GM19328 (cell line): Measurements from ENCODE around the gene SLMAP.

Experiments
- ATAC-seq: cut with Tn5 transposase; IDR thresholded peaks from one replicate; pipeline ENCODE4 v1.9.1; 2021; ENCODE audit warnings: mild to moderate bottlenecking, moderate library complexity; ENCODE audit not compliant: unreplicated experiment

The SLMAP gene

DNA sequence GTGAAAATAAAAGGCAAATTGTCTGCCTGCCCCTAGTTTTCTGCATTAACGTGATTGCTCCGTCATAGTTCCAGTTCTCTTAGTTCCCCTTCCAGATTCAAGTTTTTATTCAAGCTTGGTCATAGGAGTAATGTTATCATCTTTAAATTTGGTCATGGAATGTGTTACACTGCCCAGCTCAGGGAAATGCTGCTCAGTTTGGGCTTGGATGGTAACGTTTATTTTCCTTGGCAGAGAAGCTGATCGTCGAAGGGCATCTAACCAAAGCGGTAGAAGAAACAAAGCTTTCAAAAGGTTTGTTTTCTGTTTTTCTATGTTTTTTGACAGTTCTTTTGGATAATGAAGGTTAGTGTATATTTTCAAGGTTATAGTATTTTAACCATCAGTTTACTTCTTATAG lies 133.7 kb downstream of the SLMAP start:
- ATAC-seq = no peak

DNA sequence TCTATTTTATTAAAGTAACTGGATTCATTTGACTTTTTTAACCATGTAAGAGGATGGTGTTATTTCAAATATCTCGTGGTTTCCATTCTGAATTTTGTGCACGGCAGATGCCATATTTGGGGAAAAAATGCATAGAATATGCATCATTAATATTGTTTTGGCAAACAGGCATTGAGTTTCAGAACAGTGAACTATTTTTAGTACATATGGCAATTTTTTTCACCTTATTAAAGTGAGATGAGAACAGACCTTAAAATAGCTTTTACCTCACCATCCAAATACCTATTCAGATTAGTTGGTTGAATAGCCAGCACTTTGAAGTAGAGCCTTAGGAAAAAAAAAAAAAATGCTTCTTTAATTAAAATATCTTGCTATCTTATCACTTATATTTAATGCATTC lies 134.8 kb downstream of the SLMAP start:
- ATAC-seq = no peak

DNA sequence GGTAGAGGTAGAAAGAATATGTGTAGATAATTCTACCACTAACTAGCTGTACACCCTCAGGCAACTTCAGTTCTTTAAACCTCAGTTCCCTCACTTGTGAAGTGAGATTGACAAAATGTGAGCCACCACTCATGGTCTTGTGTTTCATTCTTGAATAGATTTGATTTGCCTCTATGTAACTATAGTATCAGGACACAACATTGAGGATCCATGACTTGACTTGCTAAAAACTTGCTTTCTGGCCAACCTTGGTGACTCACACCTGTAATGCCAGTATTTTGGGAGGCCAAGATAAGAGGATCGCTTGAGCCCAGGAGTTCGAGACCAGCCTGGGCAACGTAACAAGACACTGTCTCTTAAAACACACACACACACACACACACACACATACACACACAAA lies 136.3 kb downstream of the SLMAP start:
- no peak for ATAC-seq

DNA sequence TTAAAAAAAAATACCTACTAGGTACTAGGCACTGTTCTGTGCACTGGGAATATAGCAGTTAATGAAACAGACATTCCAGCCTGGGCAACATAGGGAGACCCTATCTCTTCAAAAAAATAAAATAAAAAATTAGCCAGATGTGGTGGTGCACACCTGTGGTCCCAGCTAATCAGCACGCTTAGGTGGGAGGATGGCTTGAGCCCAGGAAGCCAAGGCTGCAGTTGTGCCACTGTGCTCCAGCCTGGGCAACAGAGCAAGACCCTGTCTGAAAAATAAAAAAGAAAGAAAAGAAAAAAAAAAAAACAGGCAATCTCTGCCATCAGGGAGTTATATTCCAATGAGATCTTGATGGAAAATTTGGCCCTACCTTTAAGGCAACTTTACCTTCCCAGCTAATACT lies 137.0 kb downstream of the SLMAP start:
- no peak for ATAC-seq

DNA sequence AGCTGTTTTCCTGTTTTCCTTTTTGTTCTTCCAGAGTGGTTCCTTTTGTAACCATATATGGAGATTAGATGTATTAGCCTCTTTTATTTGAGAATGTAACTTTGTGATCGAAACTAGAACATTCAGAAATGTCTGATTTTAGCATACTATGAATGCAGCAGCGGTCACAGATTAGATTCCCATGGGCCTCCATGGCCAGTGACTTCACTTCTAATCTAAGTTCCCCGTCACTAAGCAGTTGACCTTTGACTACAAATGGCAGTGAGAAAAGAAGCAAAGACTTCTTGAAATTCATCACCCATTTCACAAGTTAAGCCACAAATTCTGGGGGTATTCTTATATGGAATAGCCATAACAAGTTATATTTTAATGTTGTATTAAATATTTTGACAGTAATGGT lies 137.6 kb downstream of the SLMAP start:
- no peak for ATAC-seq

DNA sequence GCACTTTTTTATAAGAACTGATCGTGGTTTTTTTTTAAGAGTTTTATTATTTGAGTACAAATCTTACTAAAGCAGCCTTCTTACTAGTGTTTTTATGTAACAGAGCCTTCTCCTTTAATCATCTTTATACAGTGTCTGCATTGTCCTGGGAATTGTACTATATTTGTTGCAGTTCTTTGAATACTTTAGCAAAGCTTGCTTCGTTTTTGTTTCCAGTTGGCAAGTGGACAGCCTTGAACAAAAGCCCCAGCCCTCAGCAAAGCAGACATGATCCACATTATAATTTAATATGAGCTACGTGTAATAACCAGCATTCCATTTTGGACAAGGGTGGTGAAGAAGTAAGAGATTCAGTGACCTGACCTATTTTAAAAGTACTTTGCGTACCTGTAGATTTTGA lies 139.9 kb downstream of the SLMAP start:
- no peak for ATAC-seq

DNA sequence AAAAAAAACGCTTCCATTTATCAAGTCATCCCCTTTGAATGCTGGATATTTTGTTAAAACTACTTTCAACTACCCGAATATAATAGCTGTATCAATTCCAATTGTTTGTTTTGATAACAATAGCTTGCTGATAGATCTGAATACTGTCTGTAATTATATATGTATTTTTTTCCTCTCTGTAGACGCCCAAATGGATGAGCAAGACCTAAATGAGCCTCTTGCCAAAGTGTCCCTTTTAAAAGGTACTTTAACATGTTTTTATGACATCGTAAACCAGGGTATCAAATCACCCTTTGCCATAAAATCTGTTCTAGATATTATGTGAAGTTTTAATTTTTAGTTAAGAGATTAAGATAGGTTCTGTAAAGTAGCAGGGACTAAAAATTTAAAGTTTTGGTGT lies 140.6 kb downstream of the SLMAP start:
- ATAC-seq = no peak

DNA sequence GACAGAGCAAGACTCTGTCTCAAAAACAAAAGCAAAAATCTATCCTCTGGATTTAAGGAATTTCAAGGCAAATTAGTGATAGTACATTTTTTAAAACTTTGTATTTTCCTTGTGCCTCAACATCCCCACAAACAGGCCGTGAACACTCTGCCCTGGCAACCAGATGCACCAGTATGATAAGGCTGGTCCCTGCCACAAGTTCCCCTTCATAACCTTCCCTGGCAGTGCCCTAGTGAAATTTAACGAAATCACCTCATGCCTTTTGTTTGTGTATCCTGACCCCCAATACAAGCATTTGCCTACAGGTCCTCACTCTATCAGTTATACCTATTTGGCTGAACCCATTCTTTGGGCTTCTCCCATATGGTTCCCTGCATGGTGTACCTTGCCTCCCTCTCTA lies 144.7 kb downstream of the SLMAP start:
- no peak for ATAC-seq

DNA sequence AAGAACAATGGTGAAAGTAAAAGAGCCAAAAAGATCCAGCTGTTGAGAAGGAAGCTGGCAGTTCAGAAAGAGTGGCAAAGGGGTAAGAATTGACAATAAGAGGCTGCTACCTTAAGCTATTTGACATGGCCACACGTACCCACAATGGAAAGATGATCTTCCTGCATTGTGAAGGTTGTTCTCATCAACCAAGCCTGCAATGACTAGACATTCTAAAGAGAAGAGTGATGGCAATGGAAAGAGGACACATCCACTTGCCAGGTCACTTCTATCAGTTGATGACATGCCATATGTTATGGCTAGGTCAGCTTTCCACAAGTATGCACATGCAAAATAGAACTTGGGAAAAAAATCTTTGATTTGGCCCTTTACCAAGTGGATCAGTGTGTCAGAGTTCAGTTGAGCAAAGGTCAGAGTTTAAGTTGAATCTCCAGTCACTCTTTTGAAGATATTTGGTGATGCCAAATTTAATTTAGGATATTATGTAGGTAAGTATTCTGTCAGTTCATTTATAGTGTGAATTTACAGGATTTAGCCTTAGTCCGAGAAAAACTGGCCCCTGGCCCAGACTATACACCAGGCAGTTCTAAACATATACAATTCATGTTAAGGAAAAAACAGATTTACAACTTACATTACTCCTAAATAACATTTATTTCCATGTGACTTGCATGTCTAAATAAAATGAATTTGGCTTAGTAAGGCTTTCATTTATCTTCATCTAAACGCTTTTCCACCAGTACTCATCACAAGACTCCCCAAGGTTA lies 147.2 kb downstream of the SLMAP start:
- no peak for ATAC-seq

DNA sequence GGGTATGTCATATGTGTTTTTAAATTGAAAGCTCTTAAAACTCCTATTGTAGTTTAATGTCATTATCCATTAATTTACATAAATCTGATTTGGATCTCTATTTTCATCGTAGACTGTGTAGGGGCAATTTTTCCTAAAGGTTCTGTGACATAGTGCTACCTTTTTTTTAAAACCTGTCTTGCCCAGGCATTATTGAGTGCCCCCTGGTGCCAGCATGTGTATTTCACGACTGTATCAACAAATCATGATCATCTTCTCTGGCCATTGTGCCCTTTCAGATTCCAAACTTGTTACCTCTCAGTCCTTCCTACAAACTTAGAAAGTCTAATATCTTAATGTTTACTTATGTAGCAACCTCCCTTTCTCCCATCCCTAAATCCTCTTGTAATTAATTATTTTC lies 154.9 kb downstream of the SLMAP start:
- no peak for ATAC-seq

DNA sequence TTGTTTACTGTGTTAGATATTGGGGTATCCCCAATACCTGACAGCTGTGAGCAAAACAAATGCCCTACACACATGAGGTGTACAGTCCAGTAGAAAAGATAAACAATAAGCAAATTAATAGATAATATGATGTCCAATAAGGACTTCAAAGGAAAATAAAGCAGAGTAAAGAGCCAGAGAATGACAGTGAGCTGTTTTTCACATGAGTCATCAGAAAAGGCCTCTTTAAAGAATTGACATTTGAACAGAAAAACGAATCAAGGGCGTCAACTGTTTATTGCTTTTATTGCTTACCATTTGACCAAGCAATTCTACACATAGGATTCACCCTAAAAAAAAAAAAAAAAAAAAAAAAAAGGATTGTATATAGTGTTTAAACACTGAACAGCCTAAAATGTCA lies 155.5 kb downstream of the SLMAP start:
- no peak for ATAC-seq

DNA sequence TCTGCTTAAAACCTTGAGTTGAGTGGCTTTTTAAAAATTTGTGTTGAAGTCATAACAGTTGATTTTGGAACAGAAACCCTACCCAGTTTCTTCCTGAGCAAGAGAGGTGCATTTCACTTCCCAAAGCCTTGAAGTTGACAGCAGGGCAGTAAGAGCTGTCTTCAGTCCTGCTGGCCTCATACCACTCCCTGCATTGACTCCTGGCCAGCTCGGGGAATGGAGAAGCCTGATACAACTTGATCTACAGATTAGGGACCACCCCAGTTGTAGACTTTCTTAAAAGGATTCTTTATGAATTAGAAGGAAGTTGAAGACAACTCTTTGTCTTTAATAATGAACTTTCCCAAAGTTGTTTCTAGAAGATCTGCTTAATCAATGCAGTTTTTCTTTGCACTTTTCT lies 161.5 kb downstream of the SLMAP start:
- ATAC-seq = no peak

DNA sequence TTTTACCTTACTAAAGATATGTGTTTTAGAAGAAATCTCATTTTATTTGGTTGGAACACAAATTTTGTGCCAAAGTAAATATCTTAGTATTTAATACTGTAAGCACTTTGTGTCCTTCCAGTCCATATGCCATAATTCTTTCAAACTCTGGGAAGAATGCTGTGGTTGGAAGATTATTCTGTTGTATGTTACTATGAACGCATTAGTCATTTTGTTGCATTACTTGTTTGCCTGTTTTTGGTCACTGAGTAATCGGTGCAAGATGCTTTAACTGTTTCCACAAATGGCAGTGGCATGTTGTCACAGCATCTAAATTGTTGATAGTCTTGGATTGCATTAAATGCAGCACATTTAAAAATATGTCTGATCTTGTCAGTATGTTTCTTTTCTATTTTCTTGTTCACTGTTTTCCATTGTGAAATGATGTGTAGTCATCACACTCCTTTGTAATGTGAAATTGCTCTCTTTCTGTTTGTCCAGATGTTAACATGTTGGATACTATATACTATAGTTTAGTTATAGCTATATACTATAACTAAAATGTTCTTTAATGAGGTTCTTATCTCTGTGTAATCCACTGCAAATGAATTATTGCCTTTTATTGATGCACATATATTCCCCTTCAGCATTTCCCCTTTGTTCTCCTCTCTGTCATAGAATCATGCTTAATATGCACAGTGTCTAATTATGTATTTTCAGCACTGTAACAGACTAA lies 162.2 kb downstream of the SLMAP start:
- ATAC-seq = no peak

DNA sequence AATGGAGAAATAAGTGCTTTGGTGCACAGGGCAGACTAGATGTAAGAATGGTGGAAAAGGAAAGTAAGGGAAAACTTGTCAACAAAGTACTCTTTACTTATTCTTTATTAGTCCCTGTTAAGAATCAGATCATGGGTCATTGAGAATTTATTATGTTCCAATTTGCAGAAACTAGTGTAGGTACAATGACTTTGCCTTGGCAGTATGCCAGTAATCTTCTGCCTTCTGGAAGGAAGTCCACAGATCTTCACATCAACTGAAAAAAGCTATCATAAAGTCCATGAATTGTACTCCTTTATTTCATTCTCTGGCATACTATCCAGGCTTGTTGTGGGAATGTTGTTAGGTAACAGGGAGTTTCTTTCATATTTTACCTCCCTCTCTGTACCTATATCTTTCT lies 163.9 kb downstream of the SLMAP start:
- ATAC-seq = no peak

DNA sequence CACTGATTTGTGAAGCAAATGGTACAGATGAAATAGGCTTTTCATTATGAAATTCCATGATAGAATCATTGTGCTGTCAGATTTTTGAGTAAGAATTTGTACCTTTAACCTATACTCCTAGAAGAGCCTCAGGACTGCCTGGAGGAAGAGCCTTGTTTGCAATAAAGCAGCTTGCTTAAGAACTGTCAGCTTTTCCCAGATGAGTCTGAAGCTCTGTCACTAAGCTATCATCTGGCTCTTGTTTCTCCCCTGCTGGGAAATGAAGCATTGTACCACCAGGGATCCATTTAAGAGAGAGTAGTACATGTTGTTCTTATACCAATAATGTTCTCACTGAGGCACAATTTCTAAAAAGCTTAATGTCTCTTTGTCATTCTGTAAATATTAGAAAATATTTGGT lies 167.0 kb downstream of the SLMAP start:
- no peak for ATAC-seq

DNA sequence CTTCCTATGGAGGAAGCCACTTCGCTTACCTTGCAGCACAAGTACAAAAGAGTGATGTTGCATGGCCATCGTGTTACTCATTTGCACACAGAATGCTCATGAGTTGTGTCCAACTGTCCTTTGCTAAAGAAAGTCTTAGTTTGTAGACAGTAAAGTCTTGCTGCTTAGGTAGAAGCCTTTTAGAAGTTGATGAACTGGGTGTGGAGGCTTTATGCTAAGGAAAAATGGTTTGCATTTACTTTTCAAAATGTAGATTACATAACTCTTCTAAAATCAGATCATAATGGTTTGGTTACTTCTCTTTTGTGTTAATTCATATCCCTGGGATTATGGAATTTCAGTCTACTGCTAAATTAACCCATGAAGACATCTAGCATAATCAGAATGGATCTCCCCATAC lies 167.6 kb downstream of the SLMAP start:
- ATAC-seq = no peak

DNA sequence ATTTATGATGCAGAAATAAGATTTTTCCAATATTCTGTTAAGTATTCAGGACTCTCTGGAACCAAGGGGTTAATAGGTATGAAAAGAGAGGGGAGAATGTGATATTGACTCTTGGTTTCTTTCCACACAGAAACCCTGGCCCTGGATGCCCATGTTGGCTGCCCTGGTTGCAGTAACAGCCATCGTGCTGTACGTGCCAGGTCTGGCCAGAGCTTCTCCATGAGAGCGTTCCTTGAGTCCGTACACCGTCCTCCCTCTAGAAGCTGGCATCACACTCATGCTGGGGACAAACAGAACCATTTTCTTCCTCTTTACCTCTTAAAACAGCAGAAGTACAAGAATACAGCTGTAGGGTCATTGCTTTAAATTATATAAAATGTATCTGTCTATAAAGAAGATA lies 171.1 kb downstream of the SLMAP start:
- ATAC-seq = no peak

DNA sequence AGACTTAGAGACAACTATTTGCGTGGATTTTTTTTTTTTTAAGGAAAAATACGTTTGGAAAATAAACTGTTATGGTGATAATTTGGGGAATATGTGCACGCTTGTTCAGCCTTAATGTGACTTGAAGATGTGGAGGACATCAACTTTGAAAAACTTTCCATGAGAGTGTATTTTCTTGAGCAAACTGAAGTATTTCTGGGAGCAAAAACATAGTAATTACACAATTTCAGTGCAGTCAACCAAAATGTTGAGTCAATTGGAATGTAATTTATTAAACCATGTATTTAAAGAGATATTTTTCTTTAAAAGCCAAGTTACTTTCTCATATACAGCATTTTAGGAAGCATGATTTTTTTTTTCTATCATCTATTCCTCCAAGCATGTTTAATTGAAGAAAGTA lies 171.8 kb downstream of the SLMAP start:
- no peak for ATAC-seq

DNA sequence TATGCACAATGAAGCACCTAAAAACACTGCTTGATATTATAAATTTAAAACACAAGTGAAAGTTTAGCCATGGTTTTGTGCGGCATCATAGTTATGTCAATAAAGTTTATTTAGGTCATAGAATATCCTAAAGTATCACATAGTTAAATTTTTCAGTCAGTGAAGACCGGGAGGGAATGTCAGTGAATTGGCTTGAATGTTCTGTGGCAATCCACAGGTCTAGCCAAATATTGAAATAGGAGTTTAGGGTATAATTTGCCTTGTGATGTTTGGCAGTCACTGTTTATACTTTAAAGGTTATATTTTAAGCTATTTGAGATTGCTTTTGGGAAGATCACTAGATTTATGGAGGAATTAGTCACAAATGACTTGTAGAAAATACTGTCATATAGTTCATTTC lies 172.4 kb downstream of the SLMAP start:
- no peak for ATAC-seq

DNA sequence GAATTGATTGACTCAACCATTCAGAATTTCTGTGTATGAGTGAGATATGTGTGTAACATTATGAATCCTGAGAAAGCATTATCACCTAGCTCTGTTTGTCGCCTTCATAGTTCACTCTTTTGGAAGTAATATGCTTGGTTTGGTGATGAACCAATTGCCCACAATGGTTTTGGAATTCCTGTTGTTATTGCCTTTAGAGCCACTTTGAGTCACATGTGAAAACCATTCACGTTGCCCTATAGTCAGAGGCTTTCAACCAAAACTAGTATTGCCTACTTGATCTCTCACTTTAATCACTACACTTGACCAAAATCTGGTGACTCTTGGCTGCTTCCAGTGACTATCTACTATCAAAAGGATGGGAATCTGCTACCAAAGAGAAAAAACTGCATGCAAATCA lies 173.9 kb downstream of the SLMAP start:
- ATAC-seq = no peak

DNA sequence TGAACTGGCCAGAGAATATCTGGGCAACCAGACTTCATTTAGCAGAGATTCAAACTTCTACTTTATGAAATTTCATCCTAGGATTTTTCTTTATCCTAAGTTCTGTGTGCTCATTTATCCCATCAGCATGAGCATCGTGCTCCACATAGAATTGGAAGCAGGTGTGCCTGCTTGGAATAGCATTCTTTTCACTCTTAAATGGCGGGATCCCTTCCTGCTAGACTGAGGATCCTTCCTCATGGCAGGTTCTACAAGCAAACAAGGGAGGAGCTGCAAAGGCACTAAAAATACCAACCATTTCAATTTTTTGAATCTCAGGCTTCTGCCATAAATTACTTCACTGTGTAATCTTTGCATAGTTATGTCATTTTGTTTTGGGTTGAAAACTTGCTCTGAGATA lies 177.5 kb downstream of the SLMAP start:
- no peak for ATAC-seq

DNA sequence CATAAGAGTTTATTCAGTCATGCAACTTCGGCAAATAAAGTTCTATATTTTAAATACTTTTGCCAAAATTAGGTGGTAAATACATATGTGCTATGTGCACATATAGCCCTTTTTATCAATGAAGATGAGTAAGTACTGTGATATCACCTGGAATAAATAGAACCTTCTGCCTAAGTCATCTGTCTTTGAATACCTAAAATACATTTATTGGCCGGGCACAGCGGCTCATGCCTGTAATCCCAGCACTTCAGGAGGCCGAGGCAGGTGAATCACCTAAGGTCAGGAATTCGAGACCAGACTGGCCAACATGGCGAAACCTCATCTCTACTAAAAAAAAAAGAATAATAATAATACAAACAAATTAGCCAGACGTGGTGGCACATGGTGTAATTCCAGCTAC lies 178.3 kb downstream of the SLMAP start:
- ATAC-seq = no peak

DNA sequence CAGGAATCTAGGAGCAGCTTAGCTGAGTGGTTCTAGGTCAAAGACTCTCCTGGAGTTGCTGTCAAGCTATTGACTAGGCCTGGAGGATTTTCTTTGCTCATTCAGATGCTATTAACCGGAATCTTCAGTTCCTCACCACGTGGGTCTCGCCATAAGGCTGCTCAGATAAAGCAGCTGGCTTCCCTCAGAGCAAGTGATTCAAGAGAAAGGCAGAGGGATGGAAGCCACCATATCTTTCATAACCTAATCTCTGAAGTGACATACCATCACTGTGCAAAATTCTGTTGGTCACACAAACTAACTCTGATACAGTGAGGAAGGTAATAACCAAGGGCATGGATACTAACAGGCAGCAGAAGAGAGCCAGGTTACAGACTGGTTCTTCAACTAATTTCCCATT lies 179.4 kb downstream of the SLMAP start:
- ATAC-seq = no peak
